ENCODE data around the gene CDPF1. TPM values are rescaled to one million over a fixed set of nuclear protein-coding genes. Genes with fewer than 3 reads are reported as not detected.

Gene CDPF1
- total RNA-seq, 2 experiments from 2014 or later = 15.4 to 17.4 TPM

- no peak overlapping the region for H3K4me3 ChIP-seq (ENCODE audit: low read depth, low read length, poor library complexity, severe bottlenecking)
- intact Hi-C loops (cut with micrococcal nuclease; ENCODE audit: unreplicated experiment) = no loop called here
- H3K27ac ChIP-seq (ENCODE audit: low read depth, low read length, poor library complexity, severe bottlenecking) = no peak overlapping the region
- H3K9me3 ChIP-seq (ENCODE audit: low read length) = no peaks in the 10 kb centered on the region
- no peaks in the 10 kb centered on the region for H3K4me1 ChIP-seq (ENCODE audit: insufficient read depth, low read length, poor library complexity, severe bottlenecking)
- H3K79me2 ChIP-seq (ENCODE audit: insufficient read depth, low read depth, low read length) = no peaks in the 10 kb centered on the region
- H4K20me1 ChIP-seq (ENCODE audit: insufficient read depth, low read length) = no peaks in the 10 kb centered on the region
- H3K4me2 ChIP-seq (ENCODE audit: low read length) = no peak overlapping the region
- no peaks in the 10 kb centered on the region for H3K9me2 ChIP-seq (ENCODE audit: insufficient read depth, low read length)
- no peak for DNase-seq (ENCODE audit: low spot score)
- no peaks in the 10 kb centered on the region for H3K36me3 ChIP-seq (ENCODE audit: insufficient read depth, low read length)
- TF ChIP-seq EZH2phosphoT487 (IDR thresholded peaks at IDR 0.05; ENCODE audit: borderline replicate concordance, low read depth, low read length) (no peak), CTCF (conservative IDR thresholded peaks at IDR 0.05; ENCODE audit: low read length) (no peak)
- POLR2A ChIA-PET = no interaction called here
- no peak overlapping the region for H2AFZ ChIP-seq (ENCODE audit: low read length)
- BruUV-seq (replicated peaks) = no TSS peak
- CTCF ChIA-PET (ENCODE audit: unreplicated experiment) = no interaction called here
These were observed 24.5 kb downstream of the CDPF1 start for GRCh38 chr22:46225631-46226030.

- Histone ChIP-seq H3K4me2 (ENCODE audit: low read length) (no peak overlapping the region), H3K9me3 (ENCODE audit: low read length) (no peaks in the 10 kb centered on the region), H3K27ac (ENCODE audit: low read depth, low read length, poor library complexity, severe bottlenecking) (no peak overlapping the region), H3K36me3 (ENCODE audit: insufficient read depth, low read length) (no peaks in the 10 kb centered on the region), H3K9me2 (ENCODE audit: insufficient read depth, low read length) (no peaks in the 10 kb centered on the region), H4K20me1 (ENCODE audit: insufficient read depth, low read length) (no peaks in the 10 kb centered on the region), H3K4me3 (ENCODE audit: low read depth, low read length, poor library complexity, severe bottlenecking) (no peak overlapping the region), H3K4me1 (ENCODE audit: insufficient read depth, low read length, poor library complexity, severe bottlenecking) (no peaks in the 10 kb centered on the region), H2AFZ (ENCODE audit: low read length) (no peak overlapping the region), H3K79me2 (ENCODE audit: insufficient read depth, low read depth, low read length) (no peaks in the 10 kb centered on the region)
- TF ChIP-seq EZH2phosphoT487 (IDR thresholded peaks at IDR 0.05; ENCODE audit: borderline replicate concordance, low read depth, low read length) = no peak
- TF ChIP-seq CTCF (conservative IDR thresholded peaks at IDR 0.05; ENCODE audit: low read length) = no peak
- intact Hi-C loops (cut with micrococcal nuclease; ENCODE audit: unreplicated experiment) = no loop called here
- BruUV-seq (replicated peaks) = no TSS peak
- ChIA-PET POLR2A (no interaction called here), CTCF (ENCODE audit: unreplicated experiment) (no interaction called here)
- no peak for DNase-seq (ENCODE audit: low spot score)
These were observed 25.2 kb downstream of the CDPF1 start for GRCh38 chr22:46224898-46225290.

- H3K79me2 ChIP-seq (ENCODE audit: insufficient read depth, low read depth, low read length) = no peaks in the 10 kb centered on the region
- intact Hi-C loops (cut with micrococcal nuclease; ENCODE audit: unreplicated experiment) = no loop called here
- H3K9me2 ChIP-seq (ENCODE audit: insufficient read depth, low read length) = no peaks in the 10 kb centered on the region
- no peak overlapping the region for H2AFZ ChIP-seq (ENCODE audit: low read length)
- H4K20me1 ChIP-seq (ENCODE audit: insufficient read depth, low read length) = no peaks in the 10 kb centered on the region
- H3K4me3 ChIP-seq (ENCODE audit: low read depth, low read length, poor library complexity, severe bottlenecking) = no peak overlapping the region
- H3K4me1 ChIP-seq (ENCODE audit: insufficient read depth, low read length, poor library complexity, severe bottlenecking) = no peaks in the 10 kb centered on the region
- H3K4me2 ChIP-seq (ENCODE audit: low read length) = no peak overlapping the region
- TF ChIP-seq CTCF (conservative IDR thresholded peaks at IDR 0.05; ENCODE audit: low read length) (no peak), EZH2phosphoT487 (IDR thresholded peaks at IDR 0.05; ENCODE audit: borderline replicate concordance, low read depth, low read length) (no peak)
- DNase-seq (ENCODE audit: low spot score) = no peak
- H3K9me3 ChIP-seq (ENCODE audit: low read length) = no peaks in the 10 kb centered on the region
- no peaks in the 10 kb centered on the region for H3K36me3 ChIP-seq (ENCODE audit: insufficient read depth, low read length)
- ChIA-PET POLR2A (no interaction called here), CTCF (ENCODE audit: unreplicated experiment) (no interaction called here)
- no TSS peak for BruUV-seq (replicated peaks)
- H3K27ac ChIP-seq (ENCODE audit: low read depth, low read length, poor library complexity, severe bottlenecking) = no peak overlapping the region
These were observed 25.8 kb downstream of the CDPF1 start for GRCh38 chr22:46224044-46224897.

Data from OCI-LY7 (cell line).